SK-N-SH (cell line): ENCODE data around the gene OPCML. TPM values are rescaled to one million over a fixed set of nuclear protein-coding genes. Genes with fewer than 3 reads are reported as not detected.

Experiments
- CTCF ChIA-PET: fragments of 300-600, 350-600 bp; formaldehyde crosslinking; extraction: SDS; loops from one replicate; lab custom pipeline; 2021; lab: Yijun Ruan, JAX
- POLR2A ChIA-PET: fragments of 350-600 bp; sonication (Branson Sonifier 250); formaldehyde crosslinking; extraction: SDS; loops from one replicate; lab custom pipeline; 2020; ENCODE audit warnings: antibody characterized with exemption, inconsistent platforms; lab: Yijun Ruan, JAX
- DNase-seq: peaks from one replicate; pipeline ENCODE4 v3.0.0; 2012
- H2AFZ ChIP-seq: fragments of 200-600 bp; sonication (generic); 2 replicates; pipeline ENCODE4 v1.8.1; 2016; ENCODE audit warnings: antibody characterized with exemption, mild to moderate bottlenecking, low read depth
- H3F3A ChIP-seq: fragments of 200-600 bp; sonication (generic); replicated peaks from 2 replicates; pipeline ENCODE3; 2016; ENCODE audit warnings: antibody characterized with exemption, mild to moderate bottlenecking; ENCODE audit not compliant: insufficient read depth
- H3K27ac ChIP-seq, 2 experiments: fragments of 200-500 bp in 1 of 2; fragments of 200-600 bp in 1 of 2; sonication (Bioruptor generic) in 1 of 2; sonication (generic), shearing (Covaris generic) in 1 of 2; 2 replicates each; pipeline versions ENCODE4 v1.5.1 to v1.6.1; 2014 to 2016; ENCODE audit warnings: low read depth in 2 of 2, inconsistent platforms in 1 of 2, low read length in 1 of 2, mild to moderate bottlenecking in 1 of 2, mixed read lengths in 1 of 2
- H3K27me3 ChIP-seq: fragments of 200-600 bp; sonication (generic), shearing (Covaris generic); 2 replicates; pipeline ENCODE4 v1.6.1; 2016; ENCODE audit warnings: mixed run types; ENCODE audit not compliant: insufficient read depth
- H3K36me3 ChIP-seq, 2 experiments: fragments of 200-500 bp in 1 of 2; fragments of 200-600 bp in 1 of 2; sonication (Bioruptor generic) in 1 of 2; sonication (generic) in 1 of 2; replicated peaks in 1 of 2; 2 replicates each; pipeline versions ENCODE3 to v1.5.1; 2014 to 2016; ENCODE audit warnings: low read length in 1 of 2, mild to moderate bottlenecking in 1 of 2; ENCODE audit not compliant: insufficient read depth in 2 of 2, control insufficient read depth in 1 of 2
- H3K4me1 ChIP-seq, 2 experiments: fragments of 200-500 bp in 1 of 2; fragments of 200-600 bp in 1 of 2; sonication (Bioruptor generic) in 1 of 2; sonication (generic), shearing (Covaris generic) in 1 of 2; 2 replicates each; pipeline versions ENCODE4 v1.5.1 to v1.6.1; 2014 to 2016; ENCODE audit warnings: low read depth in 1 of 2, low read length in 1 of 2, mixed run types in 1 of 2; ENCODE audit not compliant: insufficient read depth in 2 of 2, control insufficient read depth in 1 of 2
- H3K4me2 ChIP-seq: fragments of 200-600 bp; sonication (generic), shearing (Covaris generic); 2 replicates; pipeline ENCODE4 v1.6.1; 2017; ENCODE audit warnings: mixed run types
- H3K4me3 ChIP-seq, 2 experiments: fragments of 200-500 bp in 1 of 2; fragments of 200-600 bp in 1 of 2; sonication (Bioruptor generic) in 1 of 2; sonication (generic), shearing (Covaris generic) in 1 of 2; 2 replicates each; pipeline versions ENCODE4 v1.5.1 to v1.8.1; 2014 to 2016; ENCODE audit warnings: low read depth in 2 of 2, inconsistent platforms in 1 of 2, low read length in 1 of 2, mild to moderate bottlenecking in 1 of 2, mixed read lengths in 1 of 2, moderate library complexity in 1 of 2
- H3K79me2 ChIP-seq: fragments of 200-600 bp; sonication (generic); 2 replicates; pipeline ENCODE4 v1.8.1; 2017; ENCODE audit warnings: mild to moderate bottlenecking; ENCODE audit not compliant: insufficient read depth
- H3K9ac ChIP-seq: fragments of 200-600 bp; sonication (generic); 2 replicates; pipeline ENCODE4 v1.6.1; 2017; ENCODE audit warnings: mixed run types
- H3K9me2 ChIP-seq: fragments of 200-600 bp; sonication (generic); 2 replicates; pipeline ENCODE4 v1.6.1; 2017; ENCODE audit warnings: mixed run types
- H3K9me3 ChIP-seq: fragments of 200-600 bp; sonication (generic); 2 replicates; pipeline ENCODE4 v1.6.1; 2017; ENCODE audit warnings: mixed run types, mild to moderate bottlenecking, moderate library complexity
- H4K20me1 ChIP-seq: fragments of 200-600 bp; sonication (generic); 2 replicates; pipeline ENCODE4 v1.6.1; 2017; ENCODE audit warnings: mild to moderate bottlenecking, mixed run types; ENCODE audit not compliant: insufficient read depth
- CHD2 ChIP-seq: fragments of 150-350 bp; IDR thresholded peaks from 2 replicates; pipeline ENCODE4 v1.6.1; 2018; ENCODE audit warnings: low read length; ENCODE audit not compliant: partially characterized antibody
- ELF1 ChIP-seq: IDR thresholded peaks from 2 replicates; pipeline ENCODE4 v1.4.0; 2012
- EP300 ChIP-seq, 2 experiments: IDR thresholded peaks; 2 replicates each; pipeline versions ENCODE4 v1.4.0 to v1.6.1; 2012; ENCODE audit warnings: borderline replicate concordance in 1 of 2, low read depth in 1 of 2, low read length in 1 of 2
- EZH2phosphoT487 ChIP-seq: fragments of 200-600 bp; sonication (generic); IDR thresholded peaks from 2 replicates; pipeline ENCODE4 v1.6.1; 2017; ENCODE audit warnings: low read depth, mixed run types, mild to moderate bottlenecking, antibody characterized with exemption, moderate library complexity, borderline replicate concordance
- FOSL2 ChIP-seq: IDR thresholded peaks from 2 replicates; pipeline ENCODE4 v1.4.0; 2012; ENCODE audit warnings: low read depth, mild to moderate bottlenecking, moderate library complexity, borderline replicate concordance
- FOXJ3 ChIP-seq: sonication (generic); formaldehyde crosslinking; IDR thresholded peaks from 2 replicates; pipeline ENCODE4 v1.5.1; 2020; ENCODE audit warnings: mild to moderate bottlenecking, missing genetic modification reagents
- MAX ChIP-seq: IDR thresholded peaks from 2 replicates; pipeline ENCODE4 v1.4.0; 2012; ENCODE audit warnings: low read depth
- MXI1 ChIP-seq: IDR thresholded peaks from 2 replicates; pipeline ENCODE4 v1.6.1; 2012; ENCODE audit warnings: mild to moderate bottlenecking, low read depth, low read length, improper control_type of control experiment
- NRF1 ChIP-seq: IDR thresholded peaks from 2 replicates; pipeline ENCODE4 v1.6.1; 2012; ENCODE audit warnings: low read depth, mild to moderate bottlenecking, low read length
- PBX3 ChIP-seq: IDR thresholded peaks from 2 replicates; pipeline ENCODE4; 2012
- RAD21 ChIP-seq: IDR thresholded peaks from 2 replicates; pipeline ENCODE4 v1.6.1; 2012; ENCODE audit warnings: mild to moderate bottlenecking, low read length
- RCOR1 ChIP-seq: fragments of 150-350 bp; IDR thresholded peaks from 2 replicates; pipeline ENCODE4 v1.6.1; 2017; ENCODE audit warnings: antibody characterized with exemption, low read length
- RXRA ChIP-seq: IDR thresholded peaks from 2 replicates; pipeline ENCODE4 v1.4.0; 2012; ENCODE audit warnings: low read depth, mild to moderate bottlenecking, borderline replicate concordance
- TAF1 ChIP-seq: IDR thresholded peaks from 2 replicates; pipeline ENCODE4 v1.6.1; 2012; ENCODE audit warnings: low read depth, mild to moderate bottlenecking, low read length, moderate library complexity, borderline replicate concordance
- TEAD4 ChIP-seq: IDR thresholded peaks from 2 replicates; pipeline ENCODE4 v1.4.0; 2012; ENCODE audit warnings: mild to moderate bottlenecking, borderline replicate concordance; ENCODE audit not compliant: insufficient read depth
- ZBTB33 ChIP-seq: IDR thresholded peaks from 2 replicates; pipeline ENCODE4 v1.4.0; 2012; ENCODE audit warnings: low read depth, borderline replicate concordance
- WGBS: methylation state at CpG from one replicate; pipeline ENCODE4 v1.1.6; 2017; ENCODE audit warnings: low lambda C conversion rate; 5-methylcytosine and 5-hydroxymethylcytosine counted together
- polyA plus RNA-seq, 3 experiments: library from polyadenylated mRNA; depleted of rRNA; stranded (reverse); fragments of >200 nt; gene quantifications; 2 replicates each; pipeline ENCODE4 v1.2.3, GENCODE V29; 2012

Gene OPCML
- polyA plus RNA-seq, 1 of the 3 experiments (the other 2 are of a cell fraction) = not detected

- no peak for TF ChIP-seq MAX
- TF ChIP-seq, all 33 proteins: peak for 0
Measured at GRCh38 chr11:132595246-132595645, 937.1 kb downstream of the OPCML start (continued).

- TF ChIP-seq FOXJ3 (CRISPR knock-in tag) (no peak), MXI1 (no peak), ZBTB33 (no peak), CHD2 (no peak), PBX3 (no peak), EP300 (IDR thresholded peaks at IDR 0.05; ENCODE audit: borderline replicate concordance in 1 of 2, low read depth in 1 of 2, low read length in 1 of 2) (no peak)
- Histone ChIP-seq H3K79me2 (no peaks in the 10 kb centered on the region), H3K9me2 (no peaks in the 10 kb centered on the region), H2AFZ (no peak overlapping the region), H3F3A (no peaks in the 10 kb centered on the region), H3K4me3 (no peak overlapping the region), H3K27ac (no peak overlapping the region), H3K9ac (no peak overlapping the region), H3K36me3 (no peaks in the 10 kb centered on the region), H3K4me2 (no peak overlapping the region), H3K27me3 (no peaks in the 10 kb centered on the region), H3K4me1 (peaks cover 0 to 4% of the 10 kb centered on the region in 2 experiments; a peak in 1 of 4 replicates), H3K9me3 (no peaks in the 10 kb centered on the region), H4K20me1 (no peaks in the 10 kb centered on the region)
- CTCF ChIA-PET = no interaction called here
- POLR2A ChIA-PET = no interaction called here
- no peak for DNase-seq
- WGBS = 51% methylated on average over 5 of the region's 5 CpGs
Measured at GRCh38 chr11:132590986-132591385, 941.3 kb downstream of the OPCML start.

GRCh38 chr11:132590554-132590953 lies 941.7 kb downstream of the OPCML start:
- H3K4me1 ChIP-seq = peaks cover 0 to 3% of the 10 kb centered on the region in 2 experiments; a peak in 1 of 4 replicates
- DNase-seq = no peak
- H3K9ac ChIP-seq = no peak overlapping the region
- no peak overlapping the region for H3K4me3 ChIP-seq
- CTCF ChIA-PET = no interaction called here
- TF ChIP-seq PBX3 (no peak), EP300 (IDR thresholded peaks at IDR 0.05; ENCODE audit: borderline replicate concordance in 1 of 2, low read depth in 1 of 2, low read length in 1 of 2) (no peak), MXI1 (no peak), FOSL2 (no peak), TEAD4 (no peak), RAD21 (no peak), TAF1 (no peak), ELF1 (no peak), RCOR1 (no peak), EZH2phosphoT487 (no peak), NRF1 (no peak), RXRA (no peak)
- no peaks in the 10 kb centered on the region for H3K9me2 ChIP-seq
- no peaks in the 10 kb centered on the region for H3K27me3 ChIP-seq
- no peaks in the 10 kb centered on the region for H4K20me1 ChIP-seq
- WGBS = 48% methylated on average over 7 of the region's 7 CpGs
- no peak overlapping the region for H2AFZ ChIP-seq
- no peaks in the 10 kb centered on the region for H3K79me2 ChIP-seq
- no peak overlapping the region for H3K4me2 ChIP-seq
- no peaks in the 10 kb centered on the region for H3K9me3 ChIP-seq
- POLR2A ChIA-PET = no interaction called here
- H3F3A ChIP-seq = no peaks in the 10 kb centered on the region
- H3K27ac ChIP-seq = no peak overlapping the region
- H3K36me3 ChIP-seq = no peaks in the 10 kb centered on the region
